Endothelial cell of umbilical vein (primary cell): ENCODE results near the gene GMCL2. TPM values are rescaled to one million over a fixed set of nuclear protein-coding genes. Genes with fewer than 3 reads are reported as not detected.

Experiments used
- BruUV-seq: library from RNA; stranded (reverse); fragments of 400-500 nt; replicated peaks from 2 replicates; lab custom pipeline; 2021; lab: Mats Ljungman, UMichigan
- CTCF ChIA-PET: fragments of 300-600, 350-600 bp; sonication (Branson Sonifier 250); formaldehyde crosslinking; loops from one replicate; lab custom pipeline; 2021; ENCODE audit warnings: antibody characterized with exemption, inconsistent platforms; lab: Charles Lee
- POLR2A ChIA-PET: fragments of 300-600, 350-600 bp; sonication (Branson Sonifier 250); formaldehyde crosslinking; loops from one replicate; lab custom pipeline; 2021; ENCODE audit warnings: antibody characterized with exemption, inconsistent platforms; lab: Charles Lee
- DNase-seq: peaks from one replicate; pipeline ENCODE4 v3.0.0-alpha.2; 2011; ENCODE audit warnings: low read depth, low spot score
- FAIRE-seq: peaks from 2 replicates; lab custom pipeline; 2011; peaks lifted over from hg19 to GRCh38; lab: Jason Lieb, UNC
- H2AFZ ChIP-seq: 2 replicates; pipeline ENCODE4 v1.6.0; 2012; ENCODE audit warnings: low read depth, low read length, control low read depth, inconsistent platforms
- H3K27ac ChIP-seq: 2 replicates; pipeline ENCODE4 v1.5.1; 2011; ENCODE audit warnings: low read depth, mild to moderate bottlenecking, control low read depth, low read length, moderate library complexity; ENCODE audit not compliant: insufficient read depth
- H3K27me3 ChIP-seq, 2 experiments: 2 replicates each; pipeline versions ENCODE4 v1.6.0 to v1.6.1; 2011; ENCODE audit warnings: low read length in 2 of 2, mixed read lengths in 1 of 2; ENCODE audit not compliant: control insufficient read depth in 2 of 2, insufficient read depth in 2 of 2
- H3K36me3 ChIP-seq, 2 experiments: 2 replicates in 1 of 2; 3 replicates in 1 of 2; pipeline ENCODE4 v1.5.1; 2011; ENCODE audit warnings: low read length in 2 of 2, mild to moderate bottlenecking in 1 of 2, moderate library complexity in 1 of 2; ENCODE audit not compliant: control insufficient read depth in 2 of 2, insufficient read depth in 2 of 2; ENCODE audit errors: extremely low read depth in 1 of 2
- H3K4me1 ChIP-seq: 3 replicates; pipeline ENCODE4 v1.5.1; 2011; ENCODE audit warnings: mild to moderate bottlenecking, low read length; ENCODE audit not compliant: control insufficient read depth, insufficient read depth; ENCODE audit errors: extremely low read depth
- H3K4me2 ChIP-seq: 2 replicates; pipeline ENCODE4 v1.6.1; 2011; ENCODE audit warnings: low read length, control low read depth, mixed read lengths; ENCODE audit not compliant: insufficient read depth
- H3K4me3 ChIP-seq, 3 experiments: fragments of 200-600 bp in 1 of 3; sonication (generic), shearing (Covaris generic) in 1 of 3; replicated peaks in 1 of 3; 2 replicates each; pipeline ENCODE4 v1.5.1; 2011 to 2016; ENCODE audit warnings: control low read depth in 3 of 3, low read length in 3 of 3, mild to moderate bottlenecking in 2 of 3, inconsistent platforms in 1 of 3, low read depth in 1 of 3, moderate library complexity in 1 of 3; ENCODE audit not compliant: insufficient read depth in 1 of 3
- H3K79me2 ChIP-seq: 2 replicates; pipeline ENCODE4 v1.6.0; 2012; ENCODE audit warnings: low read length, inconsistent platforms; ENCODE audit not compliant: control insufficient read depth, insufficient read depth
- H3K9ac ChIP-seq: replicated peaks from 2 replicates; pipeline ENCODE3; 2011; ENCODE audit warnings: low read length, control low read depth; ENCODE audit not compliant: insufficient read depth; ENCODE audit errors: extremely low read depth
- H3K9me1 ChIP-seq: replicated peaks from 3 replicates; pipeline ENCODE4 v1.6.0; 2011; ENCODE audit warnings: mild to moderate bottlenecking, low read length; ENCODE audit not compliant: control insufficient read depth, insufficient read depth; ENCODE audit errors: extremely low read depth
- H3K9me3 ChIP-seq: replicated peaks from 2 replicates; pipeline ENCODE4 v1.5.1; 2012; ENCODE audit warnings: low read length, inconsistent platforms; ENCODE audit not compliant: control insufficient read depth, insufficient read depth
- H4K20me1 ChIP-seq: replicated peaks from 2 replicates; pipeline ENCODE3; 2011; ENCODE audit warnings: mild to moderate bottlenecking, low read length; ENCODE audit not compliant: control insufficient read depth, insufficient read depth; ENCODE audit errors: extremely low read depth
- CTCF ChIP-seq, 2 donors: IDR thresholded peaks; 1 replicate in 1 of 2; 2 replicates in 1 of 2; pipeline ENCODE4 v1.5.1; 2011; ENCODE audit warnings: low read length in 2 of 2, mild to moderate bottlenecking in 2 of 2, moderate library complexity in 2 of 2, control low read depth in 1 of 2, inconsistent platforms in 1 of 2, low read depth in 1 of 2; ENCODE audit not compliant: insufficient read depth in 1 of 2; ENCODE audit errors: extremely low read depth in 1 of 2
- EZH2 ChIP-seq: IDR thresholded peaks from 2 replicates; pipeline ENCODE4 v1.6.1; 2012; ENCODE audit warnings: borderline replicate concordance, low read depth, mild to moderate bottlenecking, moderate library complexity, low read length, inconsistent platforms; ENCODE audit not compliant: severe bottlenecking
- FOS ChIP-seq: IDR thresholded peaks from 2 replicates; pipeline ENCODE4 v1.6.1; 2011; ENCODE audit warnings: mild to moderate bottlenecking, low read length, moderate library complexity, borderline replicate concordance; ENCODE audit not compliant: insufficient read depth
- GATA2 ChIP-seq: IDR thresholded peaks from 2 replicates; pipeline ENCODE4 v1.7.0; 2011; ENCODE audit warnings: low read depth, mild to moderate bottlenecking, moderate library complexity, mixed read lengths, low read length; ENCODE audit not compliant: insufficient read length, insufficient read depth
- JUN ChIP-seq: IDR thresholded peaks from 2 replicates; pipeline ENCODE4 v1.6.1; 2011; ENCODE audit warnings: borderline replicate concordance, low read depth; ENCODE audit not compliant: insufficient read length, insufficient read depth
- MAX ChIP-seq: IDR thresholded peaks from 2 replicates; pipeline ENCODE4 v1.6.1; 2011; ENCODE audit not compliant: insufficient read depth, insufficient read length
- MYC ChIP-seq: IDR thresholded peaks from one replicate; pipeline ENCODE4 v1.6.1; 2011; ENCODE audit warnings: mild to moderate bottlenecking, low read depth, low read length
- POLR2A ChIP-seq: IDR thresholded peaks from 2 replicates; pipeline ENCODE4 v1.6.1; 2012; ENCODE audit warnings: low read depth, mild to moderate bottlenecking, control low read depth, low read length
- POLR2AphosphoS5 ChIP-seq: IDR thresholded peaks from 2 replicates; pipeline ENCODE4 v1.6.1; 2012; ENCODE audit warnings: low read depth, mild to moderate bottlenecking, control low read depth, low read length, moderate library complexity; ENCODE audit not compliant: insufficient read depth
- dilution Hi-C: fragments of 300-500 bp; cut with MboI; formaldehyde crosslinking; loops from one replicate; pipeline ENCODE4 v1.15.0; 2019; ENCODE audit warnings: low sequenced_read_pairs; ENCODE audit not compliant: extremely low pct_ligation_motif_present
- intact Hi-C: fragments of 100-400 bp; cut with micrococcal nuclease; formaldehyde crosslinking; loops from one replicate; pipeline ENCODE4 v1.10.0; 2022
- polyA plus RNA-seq, 4 experiments: library from polyadenylated mRNA; depleted of rRNA in 3 of 4; stranded (reverse) in 3 of 4; unstranded in 1 of 4; fragments of >200 nt; gene quantifications; 2 replicates each; pipeline versions ENCODE4 v1.2.1 to v1.2.3, GENCODE V29; 2011 to 2012; ENCODE audit warnings: missing spikeins in 1 of 4
- total RNA-seq: library from RNA; stranded (reverse); gene quantifications from 2 replicates; pipeline ENCODE4 v1.2.3, GENCODE V29; 2021

GMCL2 gene
- total and polyA plus RNA-seq, 2 donors (not counting 3 experiments of a cell fraction or from before 2014, with no cell fraction given) = not detected

GRCh38 chr5:178205749-178206047 lies 18.5 kb upstream of the GMCL2 start:
- Histone ChIP-seq H3K27me3 (no peaks in the 10 kb centered on the region), H3K27ac (no peak overlapping the region), H3K4me3 (peak overlapping the region; percentile 66 to 93 (median 81)), H2AFZ (no peak overlapping the region), H3K4me2 (peak overlapping the region; percentile 69), H3K79me2 (peaks cover 55% of the 10 kb centered on the region), H4K20me1 (peaks cover 4% of the 10 kb centered on the region), H3K9me3 (no peaks in the 10 kb centered on the region), H3K36me3 (peaks cover 24 to 34% of the 10 kb centered on the region in 2 experiments), H3K4me1 (peaks cover 22% of the 10 kb centered on the region), H3K9me1 (no peaks in the 10 kb centered on the region), H3K9ac (peak overlapping the region; percentile 89)
- peak; percentile 13 for DNase-seq
- ChIA-PET CTCF (interaction anchor here (1.4 kb wide), 1 partner anchor 130 kb away, joined by 5 read pairs; no protein-coding TSS in a partner anchor), POLR2A (no interaction called here)
- intact Hi-C loops = loop anchor here (2.0 kb wide), 3 partner anchors 27 to 51 kb away; partner anchors contain the start of gene PHYKPL
- dilution Hi-C loops = no loop called here
- no TSS peak for BruUV-seq
- TF ChIP-seq GATA2 (no peak), MYC (no peak), FOS (no peak), EZH2 (no peak), MAX (no peak), JUN (no peak), POLR2AphosphoS5 (no peak), CTCF (IDR thresholded peaks at IDR 0.05; ENCODE audit: extremely low read depth in 1 of 2, insufficient read depth in 1 of 2, low read depth in 1 of 2, low read length in 2 of 2) (no peak), POLR2A (no peak)
- FAIRE-seq = no peak
